Stimulated activated CD8-positive, alpha-beta memory T cell treated with anti-CD3 and anti-CD28 coated beads, Interleukin-4, amount 100 ng/mL, for 24 hours (primary cell): ENCODE results near the gene PLCG2.
"Not testable (repeated sequence)": the region's sequence is repeated elsewhere in the genome, so short reads cannot be mapped to it uniquely, and the experiment has no call there.

Experiments
- DNase-seq: peaks from one replicate; pipeline ENCODE4 v3.0.0-alpha.2; 2020; ENCODE audit warnings: low read depth

The PLCG2 gene

DNA sequence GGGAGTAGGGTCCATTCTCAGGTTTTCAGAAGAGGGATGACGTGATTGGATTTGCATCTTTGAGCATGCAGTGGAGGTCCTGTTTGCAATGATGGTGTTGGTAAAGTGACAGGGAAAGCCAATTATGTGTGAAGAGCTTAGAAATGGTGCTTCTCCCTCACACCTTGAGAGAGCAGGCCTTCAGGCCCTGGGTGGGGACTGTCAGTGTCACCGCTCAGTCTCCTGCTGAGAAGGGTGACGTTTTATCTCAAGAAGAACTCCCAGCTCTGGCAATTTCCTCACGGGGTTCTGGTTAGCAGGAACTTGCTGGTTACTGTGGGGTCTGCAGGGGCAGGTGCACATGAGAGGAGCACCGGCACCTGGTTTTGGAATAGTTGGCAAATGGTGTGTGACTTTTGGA lies 11.2 kb downstream of the PLCG2 start:
- DNase-seq: no peak

DNA sequence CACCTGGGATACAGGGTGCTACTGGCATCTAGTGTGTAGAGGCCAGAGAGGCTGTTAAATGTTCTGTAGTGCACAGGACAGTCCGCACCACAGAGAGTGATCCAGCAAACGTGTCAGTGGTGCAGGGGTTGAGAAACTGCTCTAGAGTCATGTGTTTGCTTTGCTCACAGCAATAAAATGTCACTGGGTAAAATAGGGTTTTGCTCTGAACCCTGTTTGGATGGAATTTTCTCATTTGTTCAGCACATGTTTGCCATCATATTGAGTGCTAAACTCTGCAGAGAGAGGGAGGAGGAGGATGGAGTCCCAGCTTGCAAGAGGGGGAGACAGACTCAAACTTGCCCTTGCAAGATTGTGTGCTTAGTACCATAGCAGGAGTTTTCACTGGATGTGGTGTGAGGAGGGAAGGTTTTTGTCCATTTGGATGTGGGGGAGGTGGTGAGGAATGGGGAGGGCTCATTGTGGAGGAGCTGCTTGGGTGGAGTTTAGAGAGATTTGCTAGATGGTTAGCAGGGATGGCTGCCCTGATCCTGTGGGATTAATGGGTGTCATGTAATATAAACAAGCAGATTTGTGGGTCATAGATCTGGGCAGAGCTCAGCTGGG lies 11.8 kb downstream of the PLCG2 start:
- DNase-seq: no peak

DNA sequence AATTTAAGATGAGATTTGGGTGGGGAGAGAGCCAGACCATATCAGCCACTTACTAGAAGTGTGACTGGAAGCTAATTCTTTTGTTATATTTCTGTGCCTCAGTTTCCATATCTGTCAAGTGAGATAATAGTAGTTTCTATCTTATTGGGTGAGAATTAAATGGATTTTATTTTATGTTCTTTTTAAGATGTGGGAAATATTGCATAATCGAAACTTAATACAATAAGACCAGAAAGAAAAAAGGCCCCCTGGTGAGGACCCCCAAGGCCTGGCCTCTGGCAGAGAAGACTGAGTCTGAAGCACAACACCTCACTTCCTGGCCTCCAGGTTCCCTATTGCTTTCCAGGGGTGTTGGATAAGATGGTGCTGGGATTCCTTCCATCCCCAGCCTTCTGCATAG lies 13.7 kb downstream of the PLCG2 start:
- no peak for DNase-seq

DNA sequence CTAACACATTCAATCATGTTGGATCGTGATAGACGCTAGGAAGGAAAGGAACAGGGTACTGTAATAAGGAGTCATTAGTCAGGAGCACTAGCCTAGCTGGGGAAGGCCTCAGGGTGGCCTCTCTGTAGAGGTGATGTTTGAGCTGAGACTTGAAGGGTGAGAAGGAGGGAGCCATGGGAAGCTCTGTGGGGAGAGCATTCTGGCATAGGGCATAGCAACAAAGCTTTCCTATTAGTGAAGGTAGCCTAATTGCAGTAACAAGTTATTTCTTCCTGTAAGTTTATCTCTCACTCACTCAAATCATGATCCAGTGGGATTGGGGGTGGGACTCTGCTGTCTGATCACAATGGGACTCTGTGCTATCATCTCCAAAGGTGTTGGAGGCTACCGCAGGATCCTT lies 16.1 kb downstream of the PLCG2 start:
- no peak for DNase-seq

DNA sequence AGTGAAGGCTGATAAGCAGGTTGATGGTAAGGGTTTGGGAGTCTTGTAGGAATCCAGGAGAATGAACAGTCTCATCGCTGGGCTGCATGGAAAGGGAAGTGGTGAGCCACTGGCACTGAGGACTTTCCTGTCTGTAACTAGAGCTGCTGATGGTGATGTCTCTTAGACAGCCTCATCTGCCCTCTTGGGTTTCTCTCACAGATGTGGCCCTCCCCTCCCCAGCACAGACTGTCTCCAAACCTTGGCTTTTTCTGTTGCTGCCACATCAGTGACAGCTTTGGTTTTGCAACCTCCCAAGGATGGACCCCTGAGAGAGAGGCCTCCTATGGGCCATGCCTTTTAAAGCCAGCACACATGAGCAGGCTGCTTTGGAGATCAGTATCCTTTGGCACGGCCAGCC lies 16.9 kb downstream of the PLCG2 start:
- no peak for DNase-seq

DNA sequence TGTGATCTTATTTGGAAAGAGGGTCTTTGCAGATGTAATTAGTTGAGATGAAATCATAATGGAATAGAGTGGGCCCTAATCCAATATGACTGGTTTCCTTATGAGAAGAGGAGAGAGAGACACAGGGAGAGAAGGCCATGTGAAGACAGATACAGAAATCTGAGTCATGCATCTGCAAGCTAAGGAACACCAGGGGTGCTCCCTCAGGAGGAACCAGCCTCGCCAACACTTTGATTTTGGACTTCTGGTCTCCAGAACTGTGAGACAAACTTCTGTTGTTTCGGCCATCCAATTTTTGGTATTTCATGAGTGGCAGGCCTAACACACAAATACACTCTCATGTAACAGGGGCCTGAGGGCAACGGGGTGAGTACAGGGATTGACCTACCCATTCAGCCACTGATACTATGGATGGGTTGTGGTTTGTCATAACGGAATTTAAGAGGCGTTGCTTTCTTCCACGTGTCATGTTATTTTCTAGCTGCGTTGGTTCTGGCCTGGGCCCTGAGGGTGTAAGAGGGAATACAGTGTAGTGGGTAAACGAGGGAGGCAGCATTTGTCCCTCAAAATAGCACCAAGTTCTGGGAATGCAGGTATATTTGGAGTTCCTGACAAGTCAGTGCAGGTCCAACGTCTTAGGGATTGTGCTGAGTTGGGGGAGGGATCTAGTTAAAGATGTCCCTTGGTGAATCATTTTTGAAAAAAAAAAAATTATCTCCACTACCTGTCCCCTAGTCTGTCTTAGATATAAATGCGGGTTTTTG lies 17.7 kb downstream of the PLCG2 start:
- no peak for DNase-seq

DNA sequence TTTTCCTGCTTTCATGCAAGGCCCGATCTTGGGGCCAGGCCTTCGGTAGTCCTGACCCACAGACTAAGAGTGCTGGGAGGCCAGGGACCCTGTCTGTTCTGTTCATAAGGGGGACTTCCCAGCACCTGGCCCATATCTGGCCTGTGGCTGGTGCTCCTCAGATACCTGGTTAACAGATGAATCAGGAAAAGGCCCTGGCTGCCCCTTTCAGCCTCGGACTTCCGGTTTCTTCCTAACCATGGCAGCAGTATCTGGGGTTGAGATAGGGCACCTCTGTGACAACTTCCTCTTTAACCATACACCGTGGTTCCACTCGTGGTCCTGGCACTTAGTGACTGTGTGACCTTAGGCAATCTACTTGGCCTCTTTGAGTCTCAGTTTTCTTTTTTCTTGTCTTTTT lies 18.4 kb downstream of the PLCG2 start:
- DNase-seq: no peak

DNA sequence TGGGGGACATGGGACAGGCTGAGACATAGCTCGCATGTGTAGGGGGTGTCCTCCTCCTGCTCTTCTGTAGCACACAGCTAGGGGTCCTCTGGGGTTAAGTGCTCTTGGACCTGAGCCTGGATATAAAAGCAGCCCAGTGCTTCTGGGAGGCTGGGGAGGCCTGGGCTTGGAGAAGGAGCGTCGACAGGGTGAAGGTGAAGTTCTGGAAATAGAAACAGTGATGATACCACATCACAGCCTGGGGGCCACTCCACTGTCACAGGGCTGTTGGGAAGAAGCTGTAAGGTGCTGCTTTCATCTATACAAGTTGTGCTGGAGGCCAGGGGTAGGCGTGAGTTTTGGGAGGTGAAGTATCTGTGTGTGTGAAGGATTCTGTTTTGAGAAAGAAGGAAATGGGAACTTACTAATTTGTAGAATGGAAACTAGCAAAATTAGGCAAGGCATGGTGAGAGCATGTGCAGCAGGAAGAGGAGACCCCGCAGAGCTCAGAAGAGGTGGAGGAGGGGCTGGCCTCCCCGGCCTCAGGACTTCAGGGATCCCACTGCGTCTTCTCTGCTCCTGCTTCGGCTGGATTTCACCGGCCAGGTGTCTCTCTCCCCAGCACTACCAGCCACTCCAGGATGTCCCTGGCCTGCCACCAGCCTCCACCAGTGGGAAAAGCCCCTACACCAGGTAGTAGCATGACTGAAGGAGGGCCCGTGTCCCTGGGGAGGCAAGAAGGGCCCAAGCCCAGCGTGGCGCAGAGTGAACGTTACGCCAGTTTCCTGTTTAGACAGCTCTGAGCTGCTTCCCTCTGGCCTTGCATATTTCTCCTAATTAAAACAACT lies 19.4 kb downstream of the PLCG2 start:
- DNase-seq: no peak

DNA sequence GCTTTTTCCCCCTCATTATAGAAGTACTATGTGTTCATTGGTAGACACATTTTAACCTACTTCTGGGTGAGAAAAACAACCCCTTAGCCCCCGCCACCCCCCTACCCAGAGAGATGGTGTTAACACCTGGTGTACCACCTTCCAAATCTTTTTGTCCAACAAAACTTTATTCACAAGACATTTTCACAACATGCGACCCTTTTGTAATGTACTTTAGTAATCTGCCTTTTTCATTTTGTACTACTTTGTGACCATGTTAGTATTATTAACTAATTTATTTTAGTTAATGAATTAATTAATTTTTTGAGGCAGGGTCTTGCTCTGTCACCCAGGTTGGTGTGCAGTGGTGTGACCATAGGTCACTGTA lies 20.0 kb downstream of the PLCG2 start:
- DNase-seq: no peak

DNA sequence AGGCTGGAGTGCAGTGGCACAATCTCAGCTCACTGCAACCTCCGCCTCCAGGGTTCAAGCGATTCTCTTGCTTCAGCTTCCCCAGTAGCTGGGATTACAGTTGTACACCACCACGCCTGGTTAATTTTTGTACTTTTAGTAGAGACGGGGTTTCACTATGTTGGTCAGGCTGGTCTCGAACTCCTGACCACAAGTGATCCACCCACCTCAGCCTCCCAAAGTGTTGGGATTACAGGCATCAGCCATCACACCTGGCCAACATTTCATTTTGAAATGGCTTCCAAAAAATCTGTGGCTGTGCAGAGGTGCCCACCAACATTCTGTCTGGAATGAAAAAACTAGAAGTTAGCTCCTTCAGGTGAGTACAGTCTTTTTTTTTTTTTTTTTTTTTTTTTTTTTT lies 22.6 kb downstream of the PLCG2 start:
- DNase-seq: not testable (repeated sequence)

DNA sequence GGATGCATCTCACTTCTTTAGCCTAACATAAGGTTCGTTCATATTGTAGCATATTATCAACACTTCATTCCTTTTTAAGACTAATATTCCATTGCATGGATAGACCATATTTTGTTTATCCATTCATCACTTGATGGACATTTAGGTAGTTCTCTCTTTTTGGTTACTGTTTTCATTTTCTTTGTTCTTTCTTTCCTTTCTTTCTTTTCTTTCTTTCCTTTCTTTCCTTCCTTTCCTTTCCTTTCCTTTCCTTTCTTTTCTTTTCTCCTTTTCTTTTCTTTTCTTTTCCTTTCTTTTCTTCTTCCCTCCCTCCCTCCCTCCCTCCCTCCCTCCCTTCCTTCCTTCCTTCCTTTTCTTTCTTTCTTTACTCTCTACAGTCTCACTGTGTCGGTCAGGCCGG lies 24.2 kb downstream of the PLCG2 start:
- no peak for DNase-seq

DNA sequence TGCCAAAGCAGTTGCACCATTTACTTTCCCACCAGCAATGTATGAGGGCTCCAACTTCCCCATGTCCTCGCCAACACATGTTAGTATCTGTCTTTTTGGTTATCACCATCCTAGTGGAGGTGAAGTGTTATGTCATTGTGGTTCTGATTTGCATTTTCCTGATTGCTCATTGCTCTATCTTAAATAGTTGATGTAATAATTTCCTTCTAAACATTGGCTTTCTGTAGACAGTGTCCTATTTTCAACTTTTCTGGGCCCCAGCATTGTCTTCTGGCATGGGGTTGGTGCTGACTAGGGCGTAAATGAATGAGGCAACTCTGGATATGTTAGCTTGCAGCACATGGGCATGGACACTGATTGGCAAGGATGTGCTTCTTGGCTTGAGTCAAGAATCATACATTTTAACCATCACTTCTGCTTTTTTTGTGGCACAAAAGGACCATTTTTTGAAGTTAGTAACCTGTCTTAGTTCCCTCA lies 25.1 kb downstream of the PLCG2 start:
- DNase-seq: no peak

DNA sequence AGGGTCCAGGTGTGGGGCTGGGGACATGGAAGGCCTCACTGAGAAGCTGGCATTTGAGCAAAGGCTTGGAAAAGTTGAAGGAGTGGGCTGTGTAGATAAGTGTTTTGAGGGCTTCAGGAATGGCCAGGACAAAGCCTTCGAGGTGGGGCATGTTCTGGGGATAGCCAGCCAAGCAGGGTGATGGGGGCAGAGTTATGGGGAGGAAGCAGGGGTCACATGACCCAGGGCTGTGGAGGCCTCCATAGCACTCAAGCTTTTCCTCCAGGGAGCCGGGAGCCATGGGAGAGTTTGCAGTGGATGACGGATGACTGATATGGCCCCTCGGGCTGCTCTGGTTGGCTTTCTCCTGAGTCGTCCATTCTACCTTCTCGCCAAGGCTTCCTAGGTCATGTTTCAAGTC lies 27.6 kb downstream of the PLCG2 start:
- no peak for DNase-seq

DNA sequence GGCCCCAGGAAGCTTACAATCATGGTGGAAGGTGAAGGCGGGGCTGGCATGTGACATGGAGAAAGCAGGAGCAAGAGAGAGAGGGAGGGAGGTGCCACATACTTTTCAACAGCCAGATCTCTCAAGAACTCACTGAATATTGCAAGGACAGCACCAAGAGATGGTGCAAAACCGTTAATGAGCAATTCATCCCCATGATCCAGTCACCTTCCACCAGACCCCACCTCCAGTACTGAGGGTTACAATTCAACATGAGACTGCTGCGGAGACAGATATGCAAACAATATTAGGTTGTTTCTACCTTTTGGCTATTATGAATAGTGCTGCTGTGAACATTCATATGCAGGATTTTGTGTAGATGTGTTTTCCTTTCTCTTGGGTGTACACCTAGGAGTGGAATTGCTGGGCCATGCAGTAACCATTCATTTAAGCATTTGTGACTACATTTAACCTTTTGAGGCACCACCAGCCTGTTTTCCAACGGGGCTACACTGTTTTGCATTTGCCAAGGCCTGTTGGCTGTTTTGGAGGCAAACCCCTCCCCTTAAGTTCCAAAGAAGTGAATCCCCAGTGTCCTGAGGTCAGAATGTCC lies 28.8 kb downstream of the PLCG2 start:
- no peak for DNase-seq

DNA sequence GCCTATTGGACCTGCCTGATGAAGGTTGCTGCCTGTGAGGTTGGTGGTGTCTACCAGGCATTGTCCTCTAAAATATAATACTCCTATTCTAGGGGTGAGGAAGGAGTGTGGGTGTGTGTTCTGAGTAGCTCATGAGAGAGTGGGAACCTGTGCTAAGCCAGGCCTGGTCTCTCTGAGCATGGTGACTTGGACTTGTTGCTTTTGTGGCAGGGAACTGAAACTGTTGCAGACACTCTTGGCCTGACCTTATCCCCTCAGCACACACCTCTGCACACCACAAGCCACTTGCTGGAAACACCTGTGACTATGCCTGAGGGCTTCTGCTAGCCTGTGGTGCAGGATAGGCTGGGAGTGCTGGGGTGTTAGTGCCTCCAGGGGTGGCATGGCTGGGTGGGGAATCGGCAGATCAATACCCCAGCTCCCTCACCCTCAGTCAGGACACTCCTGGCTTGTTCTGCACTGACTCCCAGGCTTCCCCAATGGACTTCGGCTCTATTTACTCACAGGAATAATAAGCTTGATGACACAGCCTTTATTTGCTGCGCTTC lies 29.9 kb downstream of the PLCG2 start:
- DNase-seq: no peak

DNA sequence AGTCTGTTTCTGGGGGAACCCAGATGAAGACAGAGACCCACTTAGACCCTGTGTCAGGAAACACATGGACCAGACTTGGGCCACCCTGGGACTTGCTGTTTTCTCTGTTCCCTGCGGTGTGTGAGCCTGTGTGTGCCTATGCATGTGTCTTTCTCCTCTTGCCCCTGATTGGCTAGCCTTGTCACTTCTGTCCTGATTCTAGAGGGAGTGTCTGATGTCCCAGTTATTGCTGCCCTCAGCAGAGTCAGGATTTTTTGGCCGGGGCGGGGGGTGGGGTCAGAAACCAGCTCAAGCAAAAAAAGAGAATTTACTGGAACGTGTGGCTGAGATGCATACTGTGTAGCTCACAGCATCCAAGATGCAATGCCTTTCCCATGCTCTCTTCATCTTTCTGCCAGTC lies 30.5 kb downstream of the PLCG2 start:
- no peak for DNase-seq

DNA sequence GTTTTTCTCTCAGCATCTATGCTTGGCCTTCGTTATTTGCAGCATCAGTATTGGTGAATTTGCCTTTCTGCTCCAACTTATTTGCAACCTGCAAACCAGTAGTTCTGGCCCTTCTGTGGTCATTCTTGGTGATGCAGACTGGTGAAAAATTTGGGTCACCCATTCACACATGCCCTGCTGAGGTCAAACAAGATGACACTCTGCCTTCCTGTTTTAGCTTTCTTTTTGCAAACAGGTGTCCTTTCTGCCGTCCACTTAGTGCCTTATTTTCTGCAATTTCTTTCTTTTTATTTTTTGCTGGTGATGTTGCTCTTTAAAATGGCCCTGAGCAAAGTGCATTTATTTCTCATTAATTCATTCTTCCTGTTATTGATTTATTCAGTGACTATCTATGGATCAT lies 31.3 kb downstream of the PLCG2 start:
- no peak for DNase-seq

DNA sequence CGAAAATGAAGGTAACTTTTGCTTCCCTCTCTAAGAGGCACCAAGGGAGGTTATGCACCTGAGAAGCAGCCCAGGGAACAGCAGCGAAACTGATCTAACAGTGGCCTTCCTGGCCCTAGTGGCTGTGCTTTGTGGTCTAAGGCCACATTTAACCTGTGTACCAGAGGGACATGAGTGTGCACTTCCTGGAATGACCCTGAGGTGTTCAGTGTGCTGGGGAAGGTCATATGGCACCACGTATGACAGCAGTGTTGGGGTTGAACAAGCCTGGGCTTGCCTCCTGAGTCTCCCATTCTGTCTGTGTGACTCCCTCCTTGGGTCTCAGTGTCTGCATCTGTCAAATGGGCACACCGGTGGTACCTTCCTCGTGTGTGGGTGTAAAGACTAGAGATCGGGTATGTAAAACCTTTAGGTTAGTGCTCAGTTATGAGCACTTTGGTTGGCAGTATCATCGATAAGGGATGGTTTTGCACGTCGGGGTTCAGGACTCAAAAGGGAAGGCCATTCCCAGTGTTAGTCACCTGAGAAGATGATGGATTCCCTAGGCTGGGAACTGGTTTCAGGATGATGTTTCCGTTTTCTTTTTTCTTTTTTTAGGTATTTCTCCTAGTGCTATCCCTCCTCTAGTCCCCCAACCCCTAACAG lies 31.9 kb downstream of the PLCG2 start:
- DNase-seq: no peak

DNA sequence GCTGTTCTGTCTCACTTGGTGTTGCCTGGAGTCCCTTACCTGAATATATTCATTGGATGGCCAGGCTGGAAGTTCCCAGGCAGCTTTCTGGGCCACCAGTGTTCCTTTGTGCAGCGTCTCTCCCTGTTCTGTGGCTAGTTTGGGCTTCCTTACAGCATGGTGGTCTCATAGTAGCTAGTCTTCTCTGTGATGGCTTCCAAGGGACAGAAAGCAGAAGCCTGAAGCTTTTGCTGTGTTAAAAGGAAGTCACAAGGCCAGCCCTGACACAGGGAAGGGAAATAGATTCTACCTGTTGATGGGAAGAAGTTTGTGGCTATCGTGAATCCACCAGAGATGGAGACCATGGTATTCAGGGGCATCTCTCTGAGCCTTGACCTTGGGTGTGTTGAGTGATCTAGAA lies 34.6 kb downstream of the PLCG2 start:
- no peak for DNase-seq

DNA sequence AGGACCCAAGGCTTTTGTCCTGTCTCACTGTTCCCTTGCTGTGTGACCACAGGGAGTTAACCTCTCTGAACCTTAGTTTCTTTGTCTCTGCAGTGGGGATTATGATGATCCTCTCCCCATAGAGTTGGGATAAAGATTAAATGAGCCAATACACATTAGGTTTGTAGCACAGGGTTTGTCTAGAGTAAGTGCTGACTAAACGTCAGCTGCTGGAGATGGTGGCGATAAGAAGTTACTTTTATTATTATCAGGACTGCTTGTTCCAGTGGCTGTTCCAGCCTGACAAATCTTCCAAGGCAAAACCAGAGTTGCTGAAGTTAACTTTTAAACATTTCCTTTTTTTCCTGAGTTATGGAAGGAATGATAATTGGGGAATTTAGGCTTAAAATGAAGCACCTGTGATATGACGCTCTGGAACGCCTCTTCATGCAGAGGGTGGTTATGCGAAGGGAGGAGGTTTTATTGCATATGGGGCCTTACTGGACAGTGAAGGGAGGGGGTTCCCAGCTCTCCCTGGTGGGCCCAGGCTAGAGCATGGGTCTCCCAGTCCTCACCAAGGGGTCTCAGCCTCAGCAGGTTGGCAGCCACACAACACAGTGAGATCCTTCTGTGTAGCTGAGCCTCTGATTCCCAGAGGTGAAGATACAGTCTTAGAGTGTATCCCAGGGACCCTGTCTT lies 35.8 kb downstream of the PLCG2 start:
- DNase-seq: no peak

DNA sequence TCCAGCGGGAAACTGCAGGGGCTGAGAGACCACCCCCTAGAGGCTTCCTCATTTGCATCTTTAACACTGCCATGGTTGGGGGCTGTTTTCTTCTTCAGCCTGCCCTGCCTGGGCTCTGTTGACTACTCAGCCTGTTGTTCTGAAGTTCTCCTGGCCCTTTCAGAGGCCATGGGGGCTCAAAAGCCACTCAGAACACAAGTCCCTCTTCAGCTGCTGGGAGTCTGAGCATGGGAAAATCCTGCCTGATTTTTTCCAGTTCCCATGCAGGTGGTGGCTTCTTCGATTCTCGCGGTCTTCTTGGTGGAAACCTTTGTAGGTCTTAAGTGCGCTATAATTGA lies 36.3 kb downstream of the PLCG2 start:
- DNase-seq: no peak

DNA sequence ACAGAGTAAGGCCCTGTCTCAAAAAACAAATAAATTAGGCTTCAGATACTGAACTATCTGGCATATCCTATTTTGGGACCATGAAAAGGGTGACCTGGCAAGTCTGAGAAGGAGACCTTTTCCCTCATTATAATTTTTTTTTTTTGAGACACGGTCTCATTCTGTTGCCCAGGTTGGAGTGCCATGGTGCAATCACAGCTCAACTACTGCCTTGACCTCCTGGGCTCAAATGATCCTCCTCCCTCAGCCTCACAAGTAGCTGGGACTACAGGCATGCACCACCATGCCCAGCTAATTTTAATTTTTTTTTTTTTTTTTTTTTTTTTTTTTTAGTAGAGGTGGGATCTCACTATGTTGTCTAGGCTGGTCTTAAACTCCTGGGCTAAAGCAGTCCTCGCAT lies 37.3 kb downstream of the PLCG2 start:
- DNase-seq: no peak
